Parathyroid adenoma (tissue), 2 donors: ENCODE measurements around the gene NGEF.

Source experiments
- H2AFZ ChIP-seq: fragments of 300-600 bp; sonication (generic); one replicate; pipeline ENCODE4 v1.7.0; 2017; ENCODE audit warnings: antibody characterized with exemption, mild to moderate bottlenecking
- H3K27ac ChIP-seq: fragments of 300-600 bp; sonication (generic); one replicate; pipeline ENCODE4 v1.7.0; 2017
- H3K27me3 ChIP-seq: fragments of 300-600 bp; sonication (generic); one replicate; pipeline ENCODE4 v1.7.0; 2017; ENCODE audit warnings: low read length; ENCODE audit not compliant: control insufficient read depth, insufficient read depth
- H3K36me3 ChIP-seq: fragments of 300-600 bp; sonication (generic); one replicate; pipeline ENCODE4 v1.7.0; 2017; ENCODE audit warnings: low read length; ENCODE audit not compliant: control insufficient read depth, insufficient read depth
- H3K4me1 ChIP-seq: fragments of 300-600 bp; sonication (generic); one replicate; pipeline ENCODE4 v1.7.0; 2017; ENCODE audit warnings: control low read depth
- H3K4me2 ChIP-seq: fragments of 300-600 bp; sonication (generic); one replicate; pipeline ENCODE4 v1.7.0; 2017; ENCODE audit warnings: low read length
- H3K4me3 ChIP-seq: fragments of 300-600 bp; sonication (generic); one replicate; pipeline ENCODE4 v1.7.0; 2017; ENCODE audit warnings: low read depth, low read length
- H3K79me2 ChIP-seq: fragments of 300-600 bp; sonication (generic); one replicate; pipeline ENCODE4 v1.7.0; 2017; ENCODE audit warnings: control low read depth
- H3K9ac ChIP-seq: fragments of 300-600 bp; sonication (generic); one replicate; pipeline ENCODE4 v1.7.0; 2017; ENCODE audit warnings: mild to moderate bottlenecking
- H3K9me3 ChIP-seq: fragments of 300-600 bp; sonication (generic); one replicate; pipeline ENCODE4 v1.7.0; 2017; ENCODE audit warnings: low read length; ENCODE audit not compliant: control insufficient read depth
- TF ChIP-seq, protein P1 (sequence below): fragments of 300-600 bp; sonication (generic); IDR thresholded peaks from one replicate; pipeline ENCODE4 v1.7.0; 2017; ENCODE audit warnings: antibody characterized with exemption, mild to moderate bottlenecking
- donor health status: primary hyperparathyroidism.

Gene NGEF

DNA sequence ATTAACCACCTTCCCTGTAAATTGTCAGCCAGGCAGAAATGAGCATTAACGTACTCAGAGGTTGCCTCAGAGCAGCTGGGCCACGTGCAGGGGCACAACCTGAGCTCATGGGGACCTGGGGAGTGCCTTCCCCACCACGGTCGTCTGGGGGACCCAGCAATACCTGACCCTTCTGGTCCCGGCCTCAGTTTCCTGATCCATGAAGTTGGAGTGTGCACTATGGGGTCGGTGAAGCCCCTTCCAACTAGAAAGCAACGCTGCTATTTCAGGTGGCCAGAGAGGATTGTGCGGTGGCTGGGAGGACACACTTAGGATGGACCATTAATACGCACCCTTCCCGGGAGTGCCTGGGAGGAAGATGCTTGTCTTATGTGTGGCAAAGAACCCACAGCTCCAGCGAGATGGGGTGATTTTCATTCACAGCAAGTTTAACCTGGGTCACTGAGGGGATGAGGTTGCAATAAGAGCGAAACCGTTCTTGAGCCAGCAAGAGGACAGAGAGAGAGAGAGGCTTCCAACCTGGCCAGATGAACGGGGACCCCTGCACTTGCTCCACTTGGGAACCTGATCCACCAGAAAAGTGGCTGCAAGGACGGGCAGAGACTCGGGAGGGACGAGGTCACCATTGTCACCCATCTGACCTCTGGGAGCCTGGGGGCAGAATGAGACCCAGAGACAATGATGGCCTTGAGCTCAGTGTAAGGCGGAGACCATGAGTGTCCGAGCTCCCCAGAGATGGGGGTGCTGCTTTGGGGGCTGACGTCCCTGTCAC is 36.2 kb downstream of the NGEF start:
- Histone ChIP-seq H3K4me2 (no peak overlapping the region), H3K9me3 (no peaks in the 10 kb centered on the region), H3K27me3 (no peaks in the 10 kb centered on the region), H3K36me3 (no peaks in the 10 kb centered on the region), H3K9ac (no peak overlapping the region), H3K27ac (no peak overlapping the region), H3K4me1 (peaks cover 6% of the 10 kb centered on the region), H2AFZ (no peak overlapping the region), H3K4me3 (no peak overlapping the region), H3K79me2 (no peaks in the 10 kb centered on the region)
- TF ChIP-seq, protein P1, sequence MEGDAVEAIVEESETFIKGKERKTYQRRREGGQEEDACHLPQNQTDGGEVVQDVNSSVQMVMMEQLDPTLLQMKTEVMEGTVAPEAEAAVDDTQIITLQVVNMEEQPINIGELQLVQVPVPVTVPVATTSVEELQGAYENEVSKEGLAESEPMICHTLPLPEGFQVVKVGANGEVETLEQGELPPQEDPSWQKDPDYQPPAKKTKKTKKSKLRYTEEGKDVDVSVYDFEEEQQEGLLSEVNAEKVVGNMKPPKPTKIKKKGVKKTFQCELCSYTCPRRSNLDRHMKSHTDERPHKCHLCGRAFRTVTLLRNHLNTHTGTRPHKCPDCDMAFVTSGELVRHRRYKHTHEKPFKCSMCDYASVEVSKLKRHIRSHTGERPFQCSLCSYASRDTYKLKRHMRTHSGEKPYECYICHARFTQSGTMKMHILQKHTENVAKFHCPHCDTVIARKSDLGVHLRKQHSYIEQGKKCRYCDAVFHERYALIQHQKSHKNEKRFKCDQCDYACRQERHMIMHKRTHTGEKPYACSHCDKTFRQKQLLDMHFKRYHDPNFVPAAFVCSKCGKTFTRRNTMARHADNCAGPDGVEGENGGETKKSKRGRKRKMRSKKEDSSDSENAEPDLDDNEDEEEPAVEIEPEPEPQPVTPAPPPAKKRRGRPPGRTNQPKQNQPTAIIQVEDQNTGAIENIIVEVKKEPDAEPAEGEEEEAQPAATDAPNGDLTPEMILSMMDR: no peak

- TF ChIP-seq, protein P1: no peak
- no peaks in the 10 kb centered on the region for H3K79me2 ChIP-seq
- no peak overlapping the region for H3K4me2 ChIP-seq
- no peak overlapping the region for H3K27ac ChIP-seq
- H3K4me1 ChIP-seq: peaks cover 2% of the 10 kb centered on the region
- H3K27me3 ChIP-seq: no peaks in the 10 kb centered on the region
- H3K4me3 ChIP-seq: no peak overlapping the region
- H3K9me3 ChIP-seq: no peaks in the 10 kb centered on the region
- H2AFZ ChIP-seq: no peak overlapping the region
- no peaks in the 10 kb centered on the region for H3K36me3 ChIP-seq
- no peak overlapping the region for H3K9ac ChIP-seq
These were observed 36.9 kb downstream of the NGEF start for GRCh38 chr2:232976176-232976575.

GRCh38 chr2:232974396-232974795 is 38.7 kb downstream of the NGEF start:
- H3K4me2 ChIP-seq: no peak overlapping the region

GRCh38 chr2:232973796-232974195 is 39.3 kb downstream of the NGEF start:
- peaks cover 7% of the 10 kb centered on the region for H3K4me1 ChIP-seq
- no peaks in the 10 kb centered on the region for H3K9me3 ChIP-seq
- H3K36me3 ChIP-seq: no peaks in the 10 kb centered on the region
- H3K4me3 ChIP-seq: no peak overlapping the region
- TF ChIP-seq, protein P1: no peak
- no peak overlapping the region for H3K27ac ChIP-seq
- H3K9ac ChIP-seq: no peak overlapping the region
- H2AFZ ChIP-seq: no peak overlapping the region
- H3K27me3 ChIP-seq: no peaks in the 10 kb centered on the region
- no peaks in the 10 kb centered on the region for H3K79me2 ChIP-seq
- H3K4me2 ChIP-seq: no peak overlapping the region

More at GRCh38 chr2:232974396-232974795, 38.7 kb downstream of the NGEF start:
- Histone ChIP-seq H3K27ac (no peak overlapping the region), H3K4me1 (peaks cover 7% of the 10 kb centered on the region), H2AFZ (no peak overlapping the region), H3K9me3 (no peaks in the 10 kb centered on the region), H3K79me2 (no peaks in the 10 kb centered on the region), H3K9ac (no peak overlapping the region), H3K27me3 (no peaks in the 10 kb centered on the region), H3K36me3 (no peaks in the 10 kb centered on the region), H3K4me3 (no peak overlapping the region)
- TF ChIP-seq, protein P1: no peak
